ENCODE results near the gene AOC2.
"Not testable (repeated sequence)": the region's sequence is repeated elsewhere in the genome, so short reads cannot be mapped to it uniquely, and the experiment has no call there.

Gene AOC2

GRCh38 chr17:42832213-42832933 is 12.0 kb upstream of the AOC2 start:
- DNase-seq: no peak

- peak; percentile 83 for DNase-seq
These were observed 11.2 kb upstream of the AOC2 start, which contains the start of gene PSME3 for GRCh38 chr17:42832934-42833766. PSME3 (plus strand) TSS chr17:42833397; CDS start chr17:42833632, 235 bp downstream.

GRCh38 chr17:42833767-42834422 is 10.5 kb upstream of the AOC2 start:
- no peak for DNase-seq

- DNase-seq: no peak
These were observed 8.6 kb upstream of the AOC2 start for GRCh38 chr17:42835732-42836131.

- DNase-seq: no peak
These were observed 2.2 kb upstream of the AOC2 start for GRCh38 chr17:42841975-42842685.

GRCh38 chr17:42843358-42843934 is 934 bp upstream of the AOC2 start:
- no peak for DNase-seq

- no peak for DNase-seq
These were observed 578 bp downstream of the AOC2 start for GRCh38 chr17:42844761-42845555.

GRCh38 chr17:42845556-42845917 is 1.2 kb downstream of the AOC2 start:
- no peak for DNase-seq

GRCh38 chr17:42845918-42846593 is 1.7 kb downstream of the AOC2 start:
- peak; percentile 29 to 42 for DNase-seq

- no peak for DNase-seq
These were observed 2.4 kb downstream of the AOC2 start for GRCh38 chr17:42846594-42847280.

- DNase-seq: no peak
These were observed 3.7 kb downstream of the AOC2 start for GRCh38 chr17:42848093-42848492.

- DNase-seq: no peak
These were observed 4.7 kb downstream of the AOC2 start for GRCh38 chr17:42849031-42849430.

GRCh38 chr17:42849451-42850181 is 5.2 kb downstream of the AOC2 start:
- DNase-seq: no peak

GRCh38 chr17:42850954-42851353 is 6.6 kb downstream of the AOC2 start, which contains the start of gene AOC3:
AOC3 (plus strand) TSS chr17:42851199; CDS start chr17:42851344, 145 bp downstream.
- no peak for DNase-seq

GRCh38 chr17:42851371-42852240 is 7.2 kb downstream of the AOC2 start:
- DNase-seq: not testable (repeated sequence)

GRCh38 chr17:42852351-42852750 is 8.0 kb downstream of the AOC2 start:
- no peak for DNase-seq

GRCh38 chr17:42853004-42853403 is 8.6 kb downstream of the AOC2 start:
- DNase-seq: no peak

- DNase-seq: no peak
These were observed 9.2 kb downstream of the AOC2 start for GRCh38 chr17:42853597-42853967.
